Activated CD4-positive, alpha-beta memory T cell treated with anti-CD3 and anti-CD28 coated beads for 36 hours (primary cell): ENCODE data around the gene FGR. TPM values are rescaled to one million over a fixed set of nuclear protein-coding genes. Genes with fewer than 3 reads are reported as not detected.
"Not testable (repeated sequence)": the region's sequence is repeated elsewhere in the genome, so short reads cannot be mapped to it uniquely, and the experiment has no call there.

Source experiments
- CTCF ChIA-PET: fragments of 350-600 bp; sonication (Branson Sonifier 250); formaldehyde crosslinking; loops from one replicate; lab custom pipeline; 2021; ENCODE audit warnings: antibody characterized with exemption, inconsistent platforms; lab: Charles Lee
- POLR2A ChIA-PET: fragments of 350-600 bp; sonication (Branson Sonifier 250); formaldehyde crosslinking; loops from one replicate; lab custom pipeline; 2021; ENCODE audit warnings: antibody characterized with exemption; lab: Charles Lee
- DNase-seq: peaks from one replicate; pipeline ENCODE4 v3.0.0-alpha.2; 2020
- H3K27ac Mint-ChIP-seq: one replicate; pipeline ENCODE4 v1.8.0; 2021; ENCODE audit warnings: mixed read lengths
- H3K27me3 Mint-ChIP-seq: one replicate; pipeline ENCODE4 v1.8.0; 2021; ENCODE audit warnings: mixed read lengths
- H3K36me3 Mint-ChIP-seq: one replicate; pipeline ENCODE4 v1.8.0; 2021; ENCODE audit warnings: mixed read lengths
- H3K4me1 Mint-ChIP-seq: one replicate; pipeline ENCODE4 v1.8.0; 2021; ENCODE audit warnings: low read depth, mixed read lengths
- H3K4me3 Mint-ChIP-seq: one replicate; pipeline ENCODE4 v1.8.0; 2021; ENCODE audit warnings: mild to moderate bottlenecking, mixed read lengths
- H3K9me3 Mint-ChIP-seq: one replicate; pipeline ENCODE4 v1.8.0; 2021; ENCODE audit warnings: mixed read lengths
- intact Hi-C: fragments of 100-400 bp; cut with micrococcal nuclease; formaldehyde crosslinking; loops from one replicate; pipeline ENCODE4 v1.15.1; 2023
- total RNA-seq, 2 experiments: library from RNA; stranded (reverse); gene quantifications; one replicate each; pipeline ENCODE4 v1.2.3, GENCODE V29; 2021

The FGR gene
- total RNA-seq, 2 experiments from 2014 or later, result 0.24 to 0.27 TPM

GRCh38 chr1:27623327-27624212 is 11.4 kb downstream of the FGR start:
- Mint-ChIP-seq H3K4me3 (no peak overlapping the region), H3K36me3 (no peaks in the 10 kb centered on the region), H3K27ac (no peak overlapping the region), H3K4me1 (peaks cover 10% of the 10 kb centered on the region), H3K9me3 (no peaks in the 10 kb centered on the region), H3K27me3 (no peaks in the 10 kb centered on the region)
- ChIA-PET CTCF (interaction anchor here (1.7 kb wide), 1 partner anchor 15 kb away, joined by 4 read pairs; no protein-coding TSS in a partner anchor), POLR2A (no interaction called here)
- intact Hi-C loops, result no loop called here
- no peak for DNase-seq

GRCh38 chr1:27622828-27623227 is 12.2 kb downstream of the FGR start:
- Mint-ChIP-seq H3K27ac (no peak overlapping the region), H3K4me1 (peaks cover 16% of the 10 kb centered on the region), H3K36me3 (no peaks in the 10 kb centered on the region), H3K9me3 (no peaks in the 10 kb centered on the region), H3K27me3 (no peaks in the 10 kb centered on the region), H3K4me3 (no peak overlapping the region)
- intact Hi-C loops, result no loop called here
- POLR2A ChIA-PET, result no interaction called here
- no peak for DNase-seq
- CTCF ChIA-PET, result no interaction called here

GRCh38 chr1:27621051-27621920 is 13.7 kb downstream of the FGR start:
- Mint-ChIP-seq H3K4me1 (peaks cover 28% of the 10 kb centered on the region), H3K27me3 (no peaks in the 10 kb centered on the region), H3K36me3 (no peaks in the 10 kb centered on the region), H3K4me3 (no peak overlapping the region), H3K9me3 (no peaks in the 10 kb centered on the region), H3K27ac (no peak overlapping the region)
- ChIA-PET CTCF (interaction anchor here (0.7 to 1.0 kb wide), 3 partner anchors 11 to 234 kb away, joined by 3 to 5 read pairs (median 3); no protein-coding TSS in a partner anchor), POLR2A (no interaction called here)
- intact Hi-C loops, result no loop called here
- DNase-seq, result no peak

GRCh38 chr1:27619782-27620438 is 15.1 kb downstream of the FGR start:
- H3K27ac Mint-ChIP-seq, H3K36me3 Mint-ChIP-seq, H3K27me3 Mint-ChIP-seq, DNase-seq, H3K9me3 Mint-ChIP-seq, intact Hi-C loops, H3K4me3 Mint-ChIP-seq: not testable (repeated sequence)
- ChIA-PET POLR2A (interaction anchor here (0.6 to 1.1 kb wide), 2 partner anchors 43 to 276 kb away, joined by 3 read pairs; no protein-coding TSS in a partner anchor), CTCF (interaction anchor here (1.0 to 4.6 kb wide), 3 partner anchors 12 to 287 kb away, joined by 3 to 34 read pairs (median 21); no protein-coding TSS in a partner anchor)
- H3K4me1 Mint-ChIP-seq, result peaks cover 32% of the 10 kb centered on the region

GRCh38 chr1:27618341-27619082 is 16.5 kb downstream of the FGR start:
- intact Hi-C loops, result no loop called here
- ChIA-PET POLR2A (interaction anchor here (0.9 to 1.4 kb wide), 2 partner anchors 11 to 45 kb away, joined by 3 to 4 read pairs; no protein-coding TSS in a partner anchor), CTCF (interaction anchor here (1.3 to 4.6 kb wide), 3 partner anchors 11 to 44 kb away, joined by 3 to 34 read pairs (median 21); no protein-coding TSS in a partner anchor)
- Mint-ChIP-seq H3K4me1 (peaks cover 42% of the 10 kb centered on the region), H3K36me3 (no peaks in the 10 kb centered on the region), H3K27me3 (no peaks in the 10 kb centered on the region), H3K27ac (peak overlapping the region; percentile 77), H3K9me3 (no peaks in the 10 kb centered on the region), H3K4me3 (no peak overlapping the region)
- peak; percentile 59 for DNase-seq

GRCh38 chr1:27617420-27617819 is 17.6 kb downstream of the FGR start:
- intact Hi-C loops, result no loop called here
- ChIA-PET CTCF (interaction anchor here (0.9 to 4.6 kb wide), 5 partner anchors 10 to 52 kb away, joined by 3 to 34 read pairs (median 4); no protein-coding TSS in a partner anchor), POLR2A (interaction anchor here (0.9 to 1.4 kb wide), 2 partner anchors 12 to 46 kb away, joined by 3 to 4 read pairs; no protein-coding TSS in a partner anchor)
- no peak overlapping the region for H3K4me3 Mint-ChIP-seq
- peaks cover 37% of the 10 kb centered on the region for H3K4me1 Mint-ChIP-seq
- no peaks in the 10 kb centered on the region for H3K27me3 Mint-ChIP-seq
- H3K27ac Mint-ChIP-seq, result peak overlapping the region; percentile 69
- H3K9me3 Mint-ChIP-seq, result no peaks in the 10 kb centered on the region
- no peaks in the 10 kb centered on the region for H3K36me3 Mint-ChIP-seq
- no peak for DNase-seq

GRCh38 chr1:27616441-27616840 is 18.5 kb downstream of the FGR start:
- Mint-ChIP-seq H3K27me3 (no peaks in the 10 kb centered on the region), H3K9me3 (no peaks in the 10 kb centered on the region), H3K4me1 (peaks cover 37% of the 10 kb centered on the region), H3K36me3 (no peaks in the 10 kb centered on the region), H3K4me3 (no peak overlapping the region), H3K27ac (no peak overlapping the region)
- intact Hi-C loops, result no loop called here
- ChIA-PET POLR2A (no interaction called here), CTCF (interaction anchor here (0.8 to 4.6 kb wide), 6 partner anchors 9 to 60 kb away, joined by 3 to 34 read pairs (median 4); no protein-coding TSS in a partner anchor)
- no peak for DNase-seq

GRCh38 chr1:27615346-27616192 is 19.4 kb downstream of the FGR start:
- DNase-seq, result no peak
- Mint-ChIP-seq H3K27ac (no peak overlapping the region), H3K36me3 (no peaks in the 10 kb centered on the region), H3K27me3 (no peaks in the 10 kb centered on the region), H3K4me3 (no peak overlapping the region), H3K9me3 (no peaks in the 10 kb centered on the region), H3K4me1 (peaks cover 37% of the 10 kb centered on the region)
- intact Hi-C loops, result no loop called here
- ChIA-PET CTCF (interaction anchor here (0.9 to 4.6 kb wide), 4 partner anchors 8 to 69 kb away, joined by 3 to 34 read pairs (median 4); no protein-coding TSS in a partner anchor), POLR2A (interaction anchor here (1.4 kb wide), 1 partner anchor 47 kb away, joined by 3 read pairs; no protein-coding TSS in a partner anchor)

GRCh38 chr1:27614625-27615344 is 20.2 kb downstream of the FGR start:
- Mint-ChIP-seq H3K4me1 (peaks cover 37% of the 10 kb centered on the region), H3K4me3 (no peak overlapping the region), H3K36me3 (no peaks in the 10 kb centered on the region), H3K27me3 (no peaks in the 10 kb centered on the region), H3K27ac (no peak overlapping the region), H3K9me3 (no peaks in the 10 kb centered on the region)
- ChIA-PET POLR2A (interaction anchor here (1.4 kb wide), 1 partner anchor 48 kb away, joined by 3 read pairs; no protein-coding TSS in a partner anchor), CTCF (interaction anchor here (0.5 to 1.2 kb wide), 7 partner anchors 9 to 133 kb away, joined by 3 to 4 read pairs (median 3); no protein-coding TSS in a partner anchor)
- DNase-seq, result no peak
- intact Hi-C loops, result no loop called here
